HG03045 (cell line): ENCODE data around the gene TRPV6.

Experiments
- ATAC-seq: cut with Tn5 transposase; IDR thresholded peaks from one replicate; pipeline ENCODE4 v1.9.1; 2021; ENCODE audit warnings: mild to moderate bottlenecking, moderate library complexity; ENCODE audit not compliant: unreplicated experiment

The TRPV6 gene

DNA sequence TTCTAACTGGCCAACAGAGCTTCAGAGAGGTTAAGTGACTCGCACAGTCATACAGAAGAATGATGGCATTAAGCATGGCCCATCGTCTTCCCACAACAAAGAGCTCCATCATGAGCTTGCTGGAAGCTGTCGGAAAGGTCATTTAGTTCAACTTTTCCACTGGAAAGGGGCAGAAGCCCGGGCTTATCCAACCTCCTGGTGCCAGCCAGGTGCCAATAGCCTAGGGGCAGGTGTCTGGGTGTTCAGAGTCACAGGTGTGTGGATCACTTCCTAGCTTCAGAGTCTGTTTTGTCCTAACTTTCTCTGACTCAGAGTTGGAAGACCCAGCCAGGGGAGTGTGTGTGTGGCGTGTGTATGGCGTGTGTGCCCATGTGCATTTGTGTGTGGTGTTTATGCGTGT lies 1.3 kb upstream of the TRPV6 start:
- ATAC-seq, result no peak

DNA sequence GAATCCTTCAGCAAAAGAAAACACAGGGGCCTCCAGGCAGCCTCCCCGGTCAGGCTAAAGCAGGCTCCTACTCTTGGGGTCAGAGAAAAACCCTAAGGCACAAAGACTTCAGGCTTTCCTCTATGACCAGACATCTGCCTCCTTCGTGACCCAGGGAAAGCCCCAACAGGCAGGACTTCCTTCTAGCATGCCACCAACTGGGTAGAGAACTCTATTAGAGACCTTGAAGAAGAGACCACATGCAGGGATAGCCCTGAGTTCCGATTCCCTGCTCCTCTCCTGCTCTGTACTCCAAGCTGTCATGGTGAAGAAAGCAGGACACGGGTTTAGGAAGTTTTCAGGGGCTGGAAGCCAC lies 1.3 kb downstream of the TRPV6 start:
- no peak for ATAC-seq

DNA sequence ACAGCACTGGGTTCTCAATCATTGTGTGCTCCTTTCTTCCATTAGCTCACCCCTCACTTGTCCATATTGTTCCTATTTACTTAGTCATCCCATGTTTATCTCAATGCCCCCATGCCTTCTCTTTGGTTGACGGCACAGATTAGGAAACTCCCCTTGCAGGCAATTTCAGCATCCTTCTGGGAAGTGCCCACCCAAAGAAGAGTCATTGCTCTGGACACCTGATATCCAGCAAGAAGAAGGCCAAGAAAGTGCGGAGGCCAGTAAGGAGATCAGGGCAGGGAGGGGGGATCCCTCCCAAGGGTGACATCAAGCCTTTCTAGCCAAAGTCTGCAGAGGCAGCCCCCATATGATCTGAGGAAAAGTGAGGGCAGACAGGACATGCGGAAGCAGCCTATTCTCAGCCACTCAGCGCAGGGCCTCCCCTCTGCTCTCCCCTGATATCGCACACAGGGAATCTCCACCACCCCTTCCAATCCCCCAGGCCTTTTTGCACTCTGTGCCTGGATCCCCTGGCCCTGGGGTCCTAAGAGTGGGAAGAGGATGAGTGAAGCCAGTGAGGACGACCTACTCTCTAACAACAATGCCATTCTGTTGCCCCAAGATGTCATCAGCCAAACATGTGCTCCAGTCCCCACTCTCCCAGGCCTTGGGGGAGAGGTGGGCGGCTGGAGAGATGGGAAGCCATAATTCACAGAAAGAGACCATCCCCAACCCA lies 1.8 kb downstream of the TRPV6 start:
- no peak for ATAC-seq

DNA sequence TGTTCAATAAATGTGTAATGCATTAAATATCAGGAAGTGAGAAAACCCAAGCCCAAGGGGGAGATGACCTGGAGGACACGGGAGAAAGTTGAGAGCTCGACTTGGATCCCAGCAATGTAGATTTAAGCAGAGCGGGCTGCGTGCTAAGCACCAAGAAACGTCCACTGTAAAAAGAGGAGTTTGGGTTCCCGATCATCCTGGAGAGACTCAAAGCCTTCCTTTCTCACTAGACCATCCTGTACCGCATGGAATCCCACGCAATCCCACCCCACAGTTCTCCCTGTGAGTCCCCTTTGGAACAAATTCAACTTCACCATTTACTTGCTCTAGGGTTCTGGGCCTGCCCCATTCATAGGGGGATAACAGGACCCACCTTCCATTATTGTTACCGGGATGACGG lies 2.4 kb downstream of the TRPV6 start:
- no peak for ATAC-seq

DNA sequence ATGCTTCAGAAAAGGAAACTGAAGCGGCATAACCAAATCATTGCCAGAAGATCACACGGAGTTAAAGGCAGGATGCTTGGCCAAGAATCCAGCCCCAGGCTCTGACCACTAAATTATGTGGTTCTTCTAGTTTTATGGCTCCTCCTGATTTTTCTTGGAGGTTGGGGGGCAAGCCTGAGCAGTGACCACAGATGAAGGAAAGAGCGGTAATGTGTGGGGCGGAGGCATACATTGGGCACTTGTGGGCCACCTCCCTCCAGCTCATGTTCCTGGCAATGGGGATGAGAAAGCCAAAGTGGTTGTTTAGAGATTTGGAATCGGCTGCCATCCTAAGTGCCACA lies 3.2 kb downstream of the TRPV6 start:
- no peak for ATAC-seq

DNA sequence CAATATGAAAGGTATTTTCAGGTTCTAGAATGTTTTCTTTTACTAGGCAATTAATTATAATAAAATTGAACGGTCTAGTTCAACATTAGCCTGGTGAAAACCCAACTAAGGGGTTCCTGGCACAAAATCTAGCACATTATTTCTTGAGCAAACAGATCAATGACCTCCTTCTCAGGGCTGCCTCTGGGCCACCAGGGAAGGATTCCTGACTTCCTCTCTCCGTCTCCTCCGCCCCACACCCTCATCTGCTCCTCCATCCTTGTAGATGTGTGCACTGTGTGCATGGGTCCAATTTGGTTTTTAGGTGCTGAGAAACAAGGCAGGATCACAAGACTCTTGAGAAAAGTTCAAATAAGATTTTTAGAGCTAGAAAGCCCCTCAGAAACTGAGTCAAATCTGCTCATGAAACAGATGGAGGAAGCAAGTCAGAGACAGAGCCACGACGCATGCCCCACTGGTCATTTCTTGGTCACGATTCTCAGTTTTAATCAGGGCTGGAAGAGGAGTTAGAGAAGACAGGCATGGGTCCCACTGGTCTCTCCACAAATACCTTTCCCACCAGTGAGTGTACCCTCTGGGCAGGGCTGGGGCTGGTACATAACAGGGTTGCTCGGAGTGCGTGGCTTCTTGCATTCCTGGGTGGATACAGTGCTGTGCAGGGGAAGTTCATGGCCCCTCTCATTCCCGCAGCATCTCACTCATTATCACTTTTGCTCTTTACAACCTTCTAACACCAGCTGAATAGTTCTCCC lies 3.8 kb downstream of the TRPV6 start:
- ATAC-seq, result no peak

DNA sequence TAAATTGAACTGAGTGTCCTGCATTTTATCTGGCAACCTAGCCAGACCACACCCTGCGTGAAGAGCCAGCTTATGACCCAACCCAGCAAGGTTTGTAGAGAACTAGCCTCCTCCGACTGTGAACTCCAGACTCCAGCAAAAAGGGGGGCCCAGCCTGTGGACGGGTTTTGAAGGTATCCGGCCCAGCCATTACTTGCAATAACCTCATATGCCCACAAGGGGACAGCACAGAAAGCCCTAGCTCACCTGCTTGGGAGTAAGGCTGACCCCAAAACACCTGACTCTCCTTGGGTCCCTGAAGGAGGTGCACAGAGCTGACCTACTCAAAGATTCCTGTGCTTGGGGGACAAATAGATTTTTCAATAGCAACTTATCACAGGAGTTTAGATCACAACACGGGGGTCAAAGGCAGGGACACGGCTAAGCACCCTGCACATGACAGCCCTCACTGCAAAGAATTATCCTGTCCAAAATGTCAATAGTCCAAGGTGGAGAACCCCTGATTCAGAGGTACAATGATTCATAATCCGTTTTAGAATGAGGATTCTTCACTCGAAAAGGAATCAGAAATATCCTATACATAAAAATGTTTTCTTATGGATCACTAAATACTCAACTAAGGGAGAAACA lies 4.6 kb downstream of the TRPV6 start:
- peak; percentile 63 for ATAC-seq

DNA sequence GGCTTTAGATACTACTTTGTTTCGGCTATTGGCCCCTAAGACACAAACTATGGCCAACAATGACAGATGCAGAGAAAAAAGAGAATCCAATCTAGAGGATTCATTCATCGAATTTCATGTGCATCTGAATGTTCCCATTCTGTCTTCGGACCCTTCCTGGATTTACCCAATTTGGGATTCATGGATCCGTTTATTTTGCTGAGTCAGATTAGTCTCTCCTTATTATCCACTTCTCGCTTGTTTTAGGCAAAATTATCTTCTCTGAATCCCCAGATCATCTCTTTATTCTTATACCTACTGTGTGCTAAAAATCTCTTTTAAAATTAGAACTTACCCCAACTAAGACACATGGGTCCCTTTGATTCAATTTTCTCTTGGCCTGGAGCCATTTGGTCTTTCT lies 6.5 kb downstream of the TRPV6 start:
- ATAC-seq, result no peak

DNA sequence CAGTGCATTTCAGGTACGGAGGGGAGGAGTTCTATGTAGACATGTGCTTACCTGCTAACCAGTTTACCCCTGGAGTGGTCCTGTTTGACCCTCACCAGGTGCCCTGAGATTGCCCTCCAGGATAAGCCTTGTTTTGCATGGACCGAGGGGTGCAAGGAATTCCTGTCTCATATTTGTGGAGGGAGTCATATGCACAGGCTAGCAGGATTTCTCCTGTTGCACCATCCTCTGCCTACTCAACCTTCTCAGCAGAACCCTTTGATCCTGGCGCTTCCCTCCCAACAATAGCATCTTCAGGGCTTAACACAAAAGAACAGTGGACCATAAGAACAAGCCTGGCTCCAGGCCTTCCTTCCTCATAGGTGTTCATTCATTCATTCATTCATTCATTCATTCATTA lies 7.2 kb downstream of the TRPV6 start:
- no peak for ATAC-seq

DNA sequence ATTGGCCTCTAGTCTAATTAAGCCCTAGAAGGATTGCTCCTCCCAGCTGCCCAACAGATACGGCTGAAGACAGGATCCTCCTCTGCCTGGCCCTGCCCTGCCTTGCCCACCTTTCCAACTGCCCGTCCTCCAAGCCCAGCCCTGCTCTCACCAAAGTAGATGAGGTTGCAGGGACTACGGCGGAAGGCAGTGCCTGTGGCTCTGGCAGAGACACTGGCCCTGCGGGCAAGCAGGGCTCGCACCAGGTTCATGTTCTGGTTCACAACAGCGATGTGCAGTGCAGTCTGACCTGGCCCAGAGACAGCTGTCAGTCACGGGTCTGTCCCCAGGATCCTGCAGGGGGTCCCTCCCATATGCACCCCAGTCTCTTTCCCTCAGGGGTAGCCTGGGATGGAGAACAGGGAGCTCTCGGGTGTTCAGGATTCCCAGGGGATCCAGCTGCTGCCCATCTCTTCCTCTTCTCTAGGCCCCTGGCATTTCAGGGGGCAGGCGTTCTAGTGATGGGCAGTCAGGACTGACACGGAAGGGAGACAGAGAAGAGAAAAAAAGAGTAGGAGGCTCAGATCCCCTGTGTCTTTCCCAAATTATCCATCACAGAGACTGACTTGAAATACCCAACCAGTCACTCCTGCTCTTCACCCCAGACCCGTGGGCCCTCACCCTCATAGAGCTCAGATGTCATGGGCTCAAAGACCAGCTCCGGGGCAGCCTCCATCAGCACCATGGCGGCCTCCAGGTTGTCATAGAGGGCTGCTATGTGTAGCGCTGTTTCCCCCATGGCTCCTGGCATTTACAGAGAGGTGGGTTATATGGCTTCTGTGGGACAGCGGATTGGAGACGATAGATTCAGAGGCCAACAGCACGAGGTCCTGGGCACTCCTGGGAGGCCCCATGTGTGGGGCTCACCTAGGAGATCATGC lies 8.3 kb downstream of the TRPV6 start:
- ATAC-seq, result no peak

DNA sequence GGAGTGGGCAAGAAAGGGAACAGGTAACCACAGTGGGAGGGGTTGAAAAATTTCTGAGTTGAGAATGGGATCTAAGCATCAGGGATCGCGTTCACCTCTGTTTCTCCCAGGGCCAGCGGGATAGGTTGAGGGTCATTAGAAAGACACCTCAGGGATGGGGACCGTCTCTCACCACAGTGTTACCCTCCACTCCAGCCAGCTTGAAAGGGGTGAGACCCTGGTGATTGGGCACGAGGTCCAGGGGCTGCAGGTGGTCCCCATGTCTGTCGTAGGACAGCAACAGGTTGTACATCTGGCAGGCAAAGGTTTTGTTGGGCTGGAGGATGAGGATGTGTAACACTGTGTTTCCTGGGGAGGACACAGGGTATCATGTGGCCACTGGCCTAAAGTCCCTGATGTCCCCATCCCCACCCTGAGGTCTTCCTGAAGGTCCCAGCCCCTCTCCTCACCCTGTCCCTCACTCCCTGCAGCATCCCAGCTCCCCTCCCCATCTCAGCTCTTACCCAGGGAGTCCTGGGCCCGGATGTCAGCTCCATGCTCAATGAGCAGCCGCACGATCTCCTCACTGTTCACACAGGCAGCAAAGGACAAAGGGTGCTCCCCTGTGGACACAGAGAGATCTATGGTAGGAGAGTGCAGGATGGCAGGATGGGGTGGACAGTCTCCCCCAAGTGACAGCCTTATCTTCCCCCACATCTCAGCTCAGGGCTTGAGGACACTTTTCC lies 9.1 kb downstream of the TRPV6 start:
- no peak for ATAC-seq

DNA sequence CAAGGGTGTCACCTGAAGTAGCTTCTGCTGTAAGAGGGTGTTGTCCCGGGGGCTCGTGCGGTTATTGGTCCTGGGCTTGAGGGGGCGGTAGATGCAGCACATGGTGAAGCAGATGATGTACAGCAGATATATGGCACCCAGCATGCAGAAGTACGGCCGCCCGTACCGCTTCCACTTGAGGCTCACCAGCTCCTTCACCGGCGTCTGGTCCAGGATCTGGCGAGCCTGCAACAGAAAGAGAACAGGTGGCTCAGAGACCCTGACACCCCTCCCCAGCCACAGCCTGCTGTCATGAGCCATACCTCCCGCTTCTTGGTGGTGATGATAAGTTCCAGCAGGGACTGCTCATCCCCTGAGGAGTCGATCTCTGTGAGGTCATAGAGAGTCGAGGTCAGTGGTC lies 10.1 kb downstream of the TRPV6 start:
- no peak for ATAC-seq

DNA sequence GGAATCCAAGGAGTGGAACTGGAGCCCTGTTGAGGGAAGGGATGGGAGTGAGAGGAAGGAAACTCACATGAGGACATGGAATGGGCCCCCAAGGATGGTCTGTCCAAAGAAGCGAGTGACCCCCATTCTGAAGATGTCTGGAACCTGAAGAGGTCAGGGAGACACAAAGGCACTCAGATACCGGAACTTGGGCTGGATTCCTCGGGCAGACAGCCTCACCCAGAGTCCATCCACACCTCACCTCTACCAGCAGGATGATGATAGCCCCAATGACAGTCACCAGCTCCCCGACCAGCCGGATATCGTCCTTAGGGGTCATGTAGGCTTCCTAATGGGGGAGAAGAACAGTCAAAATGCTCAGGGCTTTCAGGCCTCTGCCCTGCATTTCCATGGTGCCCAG lies 10.7 kb downstream of the TRPV6 start:
- no peak for ATAC-seq

DNA sequence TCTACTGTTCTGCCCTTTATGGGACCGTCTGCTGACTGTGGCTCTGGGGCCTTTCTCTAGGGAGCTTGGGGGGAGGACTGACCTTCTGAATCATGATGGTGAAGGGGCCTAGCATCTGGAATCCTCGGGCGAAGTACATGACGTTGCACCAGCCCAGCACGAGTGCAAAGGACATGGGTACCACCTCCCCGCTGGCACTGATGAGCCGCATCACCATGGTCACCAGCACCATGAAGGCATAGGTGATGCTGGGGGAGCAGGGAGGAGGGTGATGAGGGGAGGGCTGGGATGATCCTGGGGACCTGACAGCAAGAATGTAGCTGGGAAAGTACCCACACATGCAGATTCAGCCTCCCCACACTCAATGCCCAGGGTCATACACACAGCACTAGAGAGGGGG lies 11.1 kb downstream of the TRPV6 start:
- ATAC-seq, result no peak

DNA sequence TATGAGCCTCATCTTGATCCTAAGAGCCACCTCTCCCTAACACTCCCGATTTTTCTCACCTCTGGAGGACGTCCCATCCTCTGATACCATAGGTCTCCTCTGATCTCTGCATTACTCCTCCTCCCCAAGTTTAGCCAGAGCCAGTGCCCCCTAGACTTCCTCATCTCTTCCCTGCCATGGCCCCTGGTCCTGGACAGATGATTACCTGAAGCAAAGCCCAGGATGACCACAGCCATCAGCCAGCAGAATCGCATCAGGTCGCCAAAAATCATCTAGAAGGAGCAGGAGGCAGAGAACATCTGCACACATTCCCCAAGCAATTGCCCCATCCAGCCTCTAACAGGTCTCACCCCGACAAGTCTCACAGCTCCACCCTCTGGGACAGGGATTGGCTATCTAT lies 11.7 kb downstream of the TRPV6 start:
- no peak for ATAC-seq

DNA sequence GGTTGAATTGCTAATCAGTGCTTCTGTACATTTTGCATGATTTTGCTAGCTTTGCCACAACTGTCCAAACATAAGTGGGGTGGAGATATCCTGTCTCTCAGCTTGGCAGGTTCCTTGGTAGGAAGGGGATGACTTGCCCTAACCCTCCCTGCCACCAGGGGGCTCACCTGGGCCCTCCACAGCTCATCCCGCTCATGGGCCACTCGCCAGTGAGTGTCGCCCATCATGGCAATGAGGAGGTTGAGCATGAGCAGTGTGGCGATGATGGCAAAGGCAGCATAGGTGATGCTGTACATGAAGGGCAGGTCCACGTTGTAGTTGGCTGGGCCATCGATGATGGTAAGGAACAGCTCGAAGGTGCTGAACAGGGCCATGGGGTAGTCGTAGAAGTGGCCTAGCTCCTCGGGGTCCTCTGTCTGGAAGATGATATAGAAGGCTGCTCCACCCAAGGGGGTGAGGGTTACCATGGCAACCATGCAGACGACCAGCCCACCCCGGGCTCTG lies 12.2 kb downstream of the TRPV6 start:
- no peak for ATAC-seq

DNA sequence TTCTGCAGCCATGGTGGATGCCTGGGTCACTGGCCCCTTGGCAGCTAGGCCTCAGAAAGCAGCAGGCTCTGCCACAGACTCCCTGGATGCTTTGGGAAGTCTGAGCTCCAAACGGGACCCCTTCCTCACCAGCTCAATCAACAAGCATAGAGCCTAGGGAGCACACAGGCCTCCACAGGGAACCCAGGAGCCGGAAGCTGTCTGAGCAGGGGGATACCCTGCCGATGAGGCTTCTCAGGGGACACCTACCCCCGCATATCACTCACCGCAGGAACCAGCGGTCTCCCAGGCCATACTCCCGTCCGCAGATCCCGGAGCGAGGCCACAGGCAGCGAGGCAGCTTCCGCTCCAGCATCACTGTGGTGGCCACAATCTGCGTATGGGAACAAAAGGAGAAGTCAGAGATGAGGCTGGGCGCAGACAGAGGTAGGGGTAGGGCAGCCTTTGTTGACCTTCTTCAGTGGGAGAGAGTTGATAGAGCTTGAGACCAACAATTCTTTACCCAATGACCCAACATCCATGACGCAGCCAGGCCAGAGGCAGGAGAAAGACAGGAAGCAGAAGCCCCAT lies 13.4 kb downstream of the TRPV6 start:
- ATAC-seq, result no peak

DNA sequence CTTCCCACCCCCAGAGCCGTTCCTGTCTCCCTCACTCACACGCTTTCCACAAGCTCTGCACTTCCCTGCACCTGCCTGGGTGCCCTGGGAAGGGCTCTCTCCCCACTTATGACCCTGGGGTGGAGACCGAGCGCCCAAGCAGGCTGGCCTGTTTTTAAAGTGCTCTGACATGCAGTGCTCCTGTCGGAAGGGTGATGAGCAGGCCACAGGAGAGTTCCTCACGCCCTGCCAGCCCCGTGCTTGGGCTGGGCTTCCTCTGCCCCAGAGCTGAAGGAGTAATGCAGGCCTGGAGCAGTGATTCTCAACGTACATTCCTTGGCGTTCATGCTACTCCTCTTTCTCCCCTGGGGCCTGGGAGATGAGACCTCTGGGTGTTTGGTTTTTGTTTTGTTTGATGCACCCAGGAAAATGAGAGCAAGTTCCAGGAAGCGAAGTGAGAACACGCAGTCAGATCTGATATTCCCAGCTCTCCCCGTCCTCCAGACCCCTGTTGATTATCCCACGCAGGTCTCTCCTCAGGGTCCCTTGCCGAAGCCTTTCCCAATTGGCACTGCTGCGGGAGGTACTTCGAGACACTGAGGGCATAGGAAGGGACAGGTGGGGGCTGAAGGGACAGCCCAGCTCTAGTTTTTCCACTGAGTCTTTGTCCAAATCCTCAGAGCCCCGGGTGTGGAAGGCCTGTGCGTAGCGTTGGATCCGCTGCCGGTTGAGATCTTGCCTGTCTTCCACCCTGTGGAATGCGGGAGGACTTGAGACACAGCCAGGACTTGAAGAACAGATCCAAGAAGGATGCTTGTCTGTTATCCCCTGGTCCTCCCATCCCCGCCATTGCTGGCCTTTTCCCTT lies 14.1 kb downstream of the TRPV6 start:
- no peak for ATAC-seq

DNA sequence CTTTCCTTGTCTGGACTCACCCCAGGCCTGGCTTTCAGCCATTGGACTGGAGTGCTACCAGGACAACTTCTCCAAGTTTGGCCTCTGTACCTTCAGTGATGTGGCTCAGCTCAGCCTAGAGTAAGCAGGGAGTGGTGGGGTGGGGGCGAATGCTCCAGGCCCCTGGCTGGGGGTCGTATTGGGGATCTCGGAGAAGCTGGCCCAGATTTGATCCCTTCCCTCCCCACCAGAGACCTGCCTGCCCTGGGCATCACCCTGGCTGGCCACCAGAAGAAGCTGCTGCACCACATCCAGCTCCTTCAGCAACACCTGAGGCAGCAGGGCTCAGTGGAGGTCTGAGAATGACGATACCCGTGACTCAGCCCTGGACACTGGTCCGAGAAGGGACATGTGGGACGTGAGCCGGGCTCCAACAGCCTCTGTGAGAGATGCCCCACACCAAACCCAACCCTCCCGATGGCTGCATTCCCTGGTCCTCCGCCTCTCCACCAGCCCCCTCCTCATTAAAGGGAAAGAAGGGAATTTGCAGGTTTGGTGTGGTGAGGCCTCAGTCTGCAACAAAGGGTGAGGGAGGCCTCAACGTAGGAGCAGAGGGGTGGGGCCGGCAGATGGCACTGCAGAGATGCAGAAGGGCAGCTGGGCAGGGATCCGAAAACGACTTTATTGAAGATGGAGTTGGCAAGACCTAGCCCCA lies 14.8 kb downstream of the TRPV6 start:
- no peak for ATAC-seq
